ENCODE measurements around the gene CYP24A1.

The CYP24A1 gene

DNA sequence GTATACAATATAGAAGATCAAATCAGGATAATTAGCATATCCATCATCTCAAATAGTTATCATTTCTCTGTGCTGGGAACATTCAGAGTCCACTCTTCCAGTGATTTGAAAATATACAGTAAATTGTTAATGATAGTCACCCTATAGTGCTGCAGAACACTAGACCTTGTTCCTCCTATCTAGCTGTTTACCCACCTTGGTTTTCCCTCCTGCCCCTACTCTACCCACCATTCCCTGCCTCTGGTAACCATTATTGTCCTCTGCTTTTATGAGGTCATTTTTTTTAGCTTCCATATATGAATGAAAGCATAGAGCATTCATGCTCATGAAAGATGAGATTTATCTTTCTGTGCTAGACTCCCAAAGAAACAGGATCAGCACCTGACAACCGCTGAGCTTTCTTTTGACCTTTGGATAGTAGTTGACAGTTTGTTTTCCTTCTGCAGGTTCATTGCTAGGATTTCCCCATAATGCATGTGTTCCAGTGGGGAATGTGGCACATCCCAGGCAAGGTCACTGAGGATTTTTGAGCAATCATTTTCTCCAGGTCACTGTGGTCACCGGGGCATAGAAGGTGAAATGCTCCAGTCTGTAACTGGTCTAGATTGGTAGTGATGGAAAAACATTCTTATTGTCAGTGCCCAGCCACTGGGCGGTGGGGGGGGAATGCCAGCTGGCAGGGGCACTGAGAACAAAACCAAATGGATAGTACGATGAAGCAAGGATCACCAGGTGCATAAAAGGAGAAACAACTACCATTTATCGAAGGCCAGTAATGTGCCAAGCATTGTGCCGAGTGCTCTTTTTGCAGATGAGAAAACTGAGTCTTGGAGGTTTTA, 69.8 kb downstream of the CYP24A1 start:
- Histone ChIP-seq H3K27me3 (ENCODE audit: insufficient read depth, low read length) (no peaks in the 10 kb centered on the region), H3K4me1 (ENCODE audit: insufficient read depth, low read length, severe bottlenecking) (no peaks in the 10 kb centered on the region), H3K36me3 (ENCODE audit: insufficient read depth, low read length) (no peaks in the 10 kb centered on the region), H3F3A (ENCODE audit: insufficient read depth, low read length) (no peaks in the 10 kb centered on the region), H3K4me2 (ENCODE audit: low read length) (no peak overlapping the region), H3K9me3 (ENCODE audit: low read length) (no peaks in the 10 kb centered on the region), H3K79me2 (ENCODE audit: insufficient read depth, low read length) (no peaks in the 10 kb centered on the region), H3K4me3 (ENCODE audit: low read depth, low read length, poor library complexity, severe bottlenecking) (no peak overlapping the region), H2AFZ (ENCODE audit: low read length) (no peak overlapping the region), H3K27ac (ENCODE audit: low read depth, low read length, poor library complexity, severe bottlenecking) (no peak overlapping the region), H3K9me2 (ENCODE audit: low read depth, low read length) (no peaks in the 10 kb centered on the region), H4K20me1 (ENCODE audit: insufficient read depth, low read length) (no peaks in the 10 kb centered on the region), H3K9ac (ENCODE audit: low read length) (no peak overlapping the region)
- TF ChIP-seq EZH2 (IDR thresholded peaks at IDR 0.05; ENCODE audit: borderline replicate concordance, low read length), result no peak
- TF ChIP-seq, protein P1, sequence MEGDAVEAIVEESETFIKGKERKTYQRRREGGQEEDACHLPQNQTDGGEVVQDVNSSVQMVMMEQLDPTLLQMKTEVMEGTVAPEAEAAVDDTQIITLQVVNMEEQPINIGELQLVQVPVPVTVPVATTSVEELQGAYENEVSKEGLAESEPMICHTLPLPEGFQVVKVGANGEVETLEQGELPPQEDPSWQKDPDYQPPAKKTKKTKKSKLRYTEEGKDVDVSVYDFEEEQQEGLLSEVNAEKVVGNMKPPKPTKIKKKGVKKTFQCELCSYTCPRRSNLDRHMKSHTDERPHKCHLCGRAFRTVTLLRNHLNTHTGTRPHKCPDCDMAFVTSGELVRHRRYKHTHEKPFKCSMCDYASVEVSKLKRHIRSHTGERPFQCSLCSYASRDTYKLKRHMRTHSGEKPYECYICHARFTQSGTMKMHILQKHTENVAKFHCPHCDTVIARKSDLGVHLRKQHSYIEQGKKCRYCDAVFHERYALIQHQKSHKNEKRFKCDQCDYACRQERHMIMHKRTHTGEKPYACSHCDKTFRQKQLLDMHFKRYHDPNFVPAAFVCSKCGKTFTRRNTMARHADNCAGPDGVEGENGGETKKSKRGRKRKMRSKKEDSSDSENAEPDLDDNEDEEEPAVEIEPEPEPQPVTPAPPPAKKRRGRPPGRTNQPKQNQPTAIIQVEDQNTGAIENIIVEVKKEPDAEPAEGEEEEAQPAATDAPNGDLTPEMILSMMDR (IDR thresholded peaks at IDR 0.05; ENCODE audit: low read length), result no peak
